ENCODE measurements around the gene RIN1. TPM values are rescaled to one million over a fixed set of nuclear protein-coding genes. Genes with fewer than 3 reads are reported as not detected.
A peak's percentile ranks its signal among the peaks of the same experiment; 100 is the strongest.

Gene RIN1
- total and polyA plus RNA-seq, 2 donors (not counting 3 experiments of a cell fraction or from before 2014, with no cell fraction given): 4.4 to 10.2 TPM

- H3K79me2 ChIP-seq (ENCODE audit: control insufficient read depth, insufficient read depth, low read length): no peaks in the 10 kb centered on the region
- BruUV-seq (replicated peaks): no TSS peak
- no peak overlapping the region for H3K4me2 ChIP-seq (ENCODE audit: insufficient read depth, low read length)
- H2AFZ ChIP-seq (ENCODE audit: low read depth, low read length): no peak overlapping the region
- DNase-seq (ENCODE audit: low read depth, low spot score) (no peak), FAIRE-seq (no peak)
- intact Hi-C loops (cut with micrococcal nuclease) (loop anchor here (2.0 kb wide), 1 partner anchor 24 kb away; no protein-coding TSS in a partner anchor), dilution Hi-C loops (cut with MboI; ENCODE audit: extremely low pct_ligation_motif_present, low sequenced_read_pairs) (no loop called here)
- H3K27ac ChIP-seq (ENCODE audit: insufficient read depth, low read depth, low read length): peak overlapping the region; percentile 91
- no peak for TF ChIP-seq JUN (IDR thresholded peaks at IDR 0.05; ENCODE audit: borderline replicate concordance, insufficient read depth, insufficient read length, low read depth)
- H4K20me1 ChIP-seq (replicated peaks; ENCODE audit: control insufficient read depth, extremely low read depth, insufficient read depth, low read length): no peaks in the 10 kb centered on the region
- peaks cover 0 to 23% of the 10 kb centered on the region in 2 experiments for H3K36me3 ChIP-seq (ENCODE audit: control insufficient read depth in 2 of 2, extremely low read depth in 1 of 2, insufficient read depth in 2 of 2, low read length in 2 of 2)
- no peaks in the 10 kb centered on the region for H3K9me3 ChIP-seq (replicated peaks; ENCODE audit: control insufficient read depth, insufficient read depth, low read length)
- no peaks in the 10 kb centered on the region for H3K9me1 ChIP-seq (replicated peaks; ENCODE audit: control insufficient read depth, extremely low read depth, insufficient read depth, low read length)
- peak overlapping the region; percentile 37 for H3K9ac ChIP-seq (replicated peaks; ENCODE audit: extremely low read depth, insufficient read depth, low read length)
- ChIA-PET POLR2A (interaction anchor here (0.6 kb wide), 1 partner anchor 1062 kb away, joined by 7 read pairs; no protein-coding TSS in a partner anchor), CTCF (interaction anchor here (0.7 to 8.7 kb wide), 3 partner anchors 9 to 26 kb away, joined by 3 to 225 read pairs (median 3); partner anchors contain the start of gene CD248)
- no peaks in the 10 kb centered on the region for H3K27me3 ChIP-seq (ENCODE audit: control insufficient read depth in 2 of 2, insufficient read depth in 2 of 2, low read length in 2 of 2)
- H3K4me1 ChIP-seq (ENCODE audit: control insufficient read depth, extremely low read depth, insufficient read depth, low read length): peaks cover 18% of the 10 kb centered on the region
- no peak overlapping the region for H3K4me3 ChIP-seq (replicated peaks in 1 of 3; ENCODE audit: insufficient read depth in 1 of 3, low read depth in 1 of 3, low read length in 3 of 3)
Measured at GRCh38 chr11:66337103-66337899, 1.1 kb upstream of the RIN1 start.

- peaks cover 0 to 10% of the 10 kb centered on the region in 2 experiments for H3K36me3 ChIP-seq (ENCODE audit: control insufficient read depth in 2 of 2, extremely low read depth in 1 of 2, insufficient read depth in 2 of 2, low read length in 2 of 2)
- DNase-seq (ENCODE audit: low read depth, low spot score) (peak; percentile 53), FAIRE-seq (peak; percentile 81)
- H3K27ac ChIP-seq (ENCODE audit: insufficient read depth, low read depth, low read length): peak overlapping the region; percentile 91
- peak overlapping the region; percentile 85 for H3K9ac ChIP-seq (replicated peaks; ENCODE audit: extremely low read depth, insufficient read depth, low read length)
- intact Hi-C loops (cut with micrococcal nuclease): loop anchor here (1.0 to 2.0 kb wide), 3 partner anchors 7 to 23 kb away; partner anchors contain the start of gene BRMS1
- ChIA-PET POLR2A (interaction anchor here (1.4 to 1.6 kb wide), 3 partner anchors 9 to 46 kb away, joined by 3 to 6 read pairs (median 4); partner anchors contain the start of genes BRMS1 and YIF1A), CTCF (interaction anchor here (0.6 to 8.7 kb wide), 8 partner anchors 9 to 53 kb away, joined by 3 to 225 read pairs (median 6); partner anchors contain the start of genes BRMS1 and CD248)
- no peaks in the 10 kb centered on the region for H3K9me1 ChIP-seq (replicated peaks; ENCODE audit: control insufficient read depth, extremely low read depth, insufficient read depth, low read length)
- H3K4me3 ChIP-seq (replicated peaks in 1 of 3; ENCODE audit: insufficient read depth in 1 of 3, low read depth in 1 of 3, low read length in 3 of 3): peak overlapping the region; percentile 12 to 54 (median 48)
- no peaks in the 10 kb centered on the region for H4K20me1 ChIP-seq (replicated peaks; ENCODE audit: control insufficient read depth, extremely low read depth, insufficient read depth, low read length)
- no peaks in the 10 kb centered on the region for H3K9me3 ChIP-seq (replicated peaks; ENCODE audit: control insufficient read depth, insufficient read depth, low read length)
- H3K79me2 ChIP-seq (ENCODE audit: control insufficient read depth, insufficient read depth, low read length): no peaks in the 10 kb centered on the region
- H2AFZ ChIP-seq (ENCODE audit: low read depth, low read length): peak overlapping the region; percentile 0
- peaks cover 18% of the 10 kb centered on the region for H3K4me1 ChIP-seq (ENCODE audit: control insufficient read depth, extremely low read depth, insufficient read depth, low read length)
- H3K27me3 ChIP-seq (ENCODE audit: control insufficient read depth in 2 of 2, insufficient read depth in 2 of 2, low read length in 2 of 2): no peaks in the 10 kb centered on the region
- peak overlapping the region; percentile 53 for H3K4me2 ChIP-seq (ENCODE audit: insufficient read depth, low read length)
- dilution Hi-C loops (cut with MboI; ENCODE audit: extremely low pct_ligation_motif_present, low sequenced_read_pairs): no loop called here
- TF ChIP-seq CTCF (IDR thresholded peaks at IDR 0.05; ENCODE audit: extremely low read depth in 1 of 2, insufficient read depth in 1 of 2, low read depth in 1 of 2, low read length in 2 of 2) (peak in 1 of 2 donors; percentile 1), EZH2 (IDR thresholded peaks at IDR 0.05; ENCODE audit: borderline replicate concordance, low read depth, low read length, severe bottlenecking) (no peak)
- TF ChIP-seq, protein P1, sequence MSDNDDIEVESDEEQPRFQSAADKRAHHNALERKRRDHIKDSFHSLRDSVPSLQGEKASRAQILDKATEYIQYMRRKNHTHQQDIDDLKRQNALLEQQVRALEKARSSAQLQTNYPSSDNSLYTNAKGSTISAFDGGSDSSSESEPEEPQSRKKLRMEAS (IDR thresholded peaks at IDR 0.05; ENCODE audit: insufficient read depth, insufficient read length): no peak
- TSS peak; percentile 13 for BruUV-seq (replicated peaks)
Measured at GRCh38 chr11:66335531-66336233, 552 bp downstream of the RIN1 start.

All from endothelial cell of umbilical vein (primary cell).